Lower leg skin (tissue), 4 donors: Measurements from ENCODE around the gene ABHD2. TPM values are rescaled to one million over a fixed set of nuclear protein-coding genes. Genes with fewer than 3 reads are reported as not detected.
A peak's percentile ranks its signal among the peaks of the same experiment; 100 is the strongest.

ENCODE experiments used
- DNase-seq, 2 donors: peaks; one replicate each; pipeline ENCODE4 v3.0.0-alpha.2; 2019; ENCODE audit warnings: low spot score in 2 of 2
- H3K4me3 ChIP-seq: fragments of 200-600 bp; sonication (generic); 2 replicates; pipeline ENCODE4 v1.5.1; 2017; ENCODE audit warnings: mild to moderate bottlenecking, low read depth; ENCODE audit not compliant: poor library complexity, severe bottlenecking
- POLR2A ChIP-seq, 2 donors: fragments of 450-650 bp; IDR thresholded peaks; one replicate each; pipeline ENCODE4 v1.6.1; 2016 to 2017; ENCODE audit warnings: antibody characterized with exemption in 2 of 2, mild to moderate bottlenecking in 1 of 2, moderate library complexity in 1 of 2
- WGBS, 2 donors: methylation state at CpG; one replicate each; pipeline ENCODE4 v1.1.5; 2018; 5-methylcytosine and 5-hydroxymethylcytosine counted together
- intact Hi-C: fragments of 100-400 bp; cut with DNase I; formaldehyde crosslinking; loops from one replicate; pipeline ENCODE4 v1.15.0; 2023; ENCODE audit warnings: low total_unique reads
- total RNA-seq, 4 donors: library from RNA; depleted of rRNA; stranded (reverse); fragments of >200 nt; gene quantifications; one replicate each; pipeline ENCODE4 v1.1.0, GENCODE V29; 2016
- TF ChIP-seq, protein P1 (sequence below), 3 donors: fragments of 450-650 bp; IDR thresholded peaks; one replicate each; pipeline ENCODE4 v1.5.1; 2016; ENCODE audit warnings: antibody characterized with exemption in 3 of 3, mild to moderate bottlenecking in 3 of 3, moderate library complexity in 2 of 3

Gene ABHD2
- total RNA-seq, 4 donors from 2014 or later: 21.5 to 57.3 (median 38.5) TPM

DNA sequence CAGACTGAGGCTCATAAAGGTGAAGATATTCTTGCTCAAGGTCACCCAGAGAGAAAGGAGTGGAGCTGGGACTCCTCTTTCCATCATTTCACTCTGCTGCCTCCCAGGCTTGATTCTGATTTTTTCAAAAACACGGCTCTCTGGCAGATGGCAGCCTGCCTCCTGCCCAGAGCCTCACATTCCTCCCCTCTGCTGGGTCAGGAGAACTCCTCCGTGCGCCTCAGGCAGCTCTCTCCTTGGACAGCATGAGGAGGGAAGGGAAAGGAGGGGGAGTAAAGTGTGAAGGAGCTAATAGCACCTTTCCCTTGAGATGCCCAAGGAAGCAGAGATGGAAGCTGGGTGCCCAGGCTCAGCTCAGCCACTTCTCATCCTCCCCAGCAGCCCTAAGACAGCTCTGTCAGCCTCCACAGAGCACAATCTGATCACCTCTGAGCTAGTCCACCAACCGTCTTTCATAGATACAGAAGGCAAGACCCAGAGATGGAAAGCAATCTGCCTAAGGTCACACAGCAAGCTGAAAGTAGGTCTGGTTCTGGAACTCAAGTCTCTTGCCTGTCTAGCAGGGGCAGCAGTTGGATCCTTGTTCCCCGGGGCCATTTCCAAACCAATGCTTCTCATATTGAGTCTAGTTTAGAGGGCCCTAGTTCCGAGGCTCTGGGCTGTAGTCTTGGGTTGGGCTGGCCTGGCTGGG is 129.6 kb downstream of the ABHD2 start:
- intact Hi-C loops: loop anchor here (10.0 kb wide), 1 partner anchor 77 kb away; no protein-coding TSS in a partner anchor
- no peak for DNase-seq
- WGBS, 2 donors: 67 to 75% methylated on average over 5 to 6 of the region's 6 CpGs
- no peak overlapping the region for H3K4me3 ChIP-seq
- no peak for TF ChIP-seq POLR2A (IDR thresholded peaks at IDR 0.05)
- TF ChIP-seq, protein P1, sequence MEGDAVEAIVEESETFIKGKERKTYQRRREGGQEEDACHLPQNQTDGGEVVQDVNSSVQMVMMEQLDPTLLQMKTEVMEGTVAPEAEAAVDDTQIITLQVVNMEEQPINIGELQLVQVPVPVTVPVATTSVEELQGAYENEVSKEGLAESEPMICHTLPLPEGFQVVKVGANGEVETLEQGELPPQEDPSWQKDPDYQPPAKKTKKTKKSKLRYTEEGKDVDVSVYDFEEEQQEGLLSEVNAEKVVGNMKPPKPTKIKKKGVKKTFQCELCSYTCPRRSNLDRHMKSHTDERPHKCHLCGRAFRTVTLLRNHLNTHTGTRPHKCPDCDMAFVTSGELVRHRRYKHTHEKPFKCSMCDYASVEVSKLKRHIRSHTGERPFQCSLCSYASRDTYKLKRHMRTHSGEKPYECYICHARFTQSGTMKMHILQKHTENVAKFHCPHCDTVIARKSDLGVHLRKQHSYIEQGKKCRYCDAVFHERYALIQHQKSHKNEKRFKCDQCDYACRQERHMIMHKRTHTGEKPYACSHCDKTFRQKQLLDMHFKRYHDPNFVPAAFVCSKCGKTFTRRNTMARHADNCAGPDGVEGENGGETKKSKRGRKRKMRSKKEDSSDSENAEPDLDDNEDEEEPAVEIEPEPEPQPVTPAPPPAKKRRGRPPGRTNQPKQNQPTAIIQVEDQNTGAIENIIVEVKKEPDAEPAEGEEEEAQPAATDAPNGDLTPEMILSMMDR (IDR thresholded peaks at IDR 0.05): no peak

- TF ChIP-seq, protein P1 (IDR thresholded peaks at IDR 0.05): no peak
- no peak for TF ChIP-seq POLR2A (IDR thresholded peaks at IDR 0.05)
- intact Hi-C loops: loop anchor here (10.0 kb wide), 1 partner anchor 76 kb away; no protein-coding TSS in a partner anchor
- DNase-seq: no peak
- H3K4me3 ChIP-seq: no peak overlapping the region
- 85 to 96% methylated on average over 5 to 8 of the region's 8 CpGs for WGBS, 2 donors
These were observed 130.3 kb downstream of the ABHD2 start for GRCh38 chr15:89218531-89218930.

DNA sequence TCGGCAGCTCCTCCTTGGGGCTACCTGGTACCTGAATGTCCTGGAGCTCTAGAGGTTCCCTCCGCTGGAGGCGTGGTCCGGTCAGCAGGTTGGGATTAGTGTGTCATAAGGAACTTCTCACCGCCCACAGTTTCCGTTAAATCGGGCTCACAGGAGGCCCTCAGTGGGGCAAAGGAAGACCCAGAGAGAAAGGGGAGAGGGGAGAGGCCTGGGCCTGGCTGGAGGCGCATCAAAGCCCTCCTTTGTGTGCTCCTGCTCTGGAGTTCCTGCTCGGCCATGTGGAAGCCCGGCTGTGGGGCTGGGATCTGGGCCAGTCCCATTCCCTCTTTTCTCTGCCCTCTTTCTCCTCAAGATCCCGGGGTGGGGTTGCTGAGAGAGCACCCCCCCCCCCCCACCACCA is 133.3 kb downstream of the ABHD2 start, which contains the start of gene RLBP1:
TSS of gene RLBP1 (minus strand) at position 37 of the 400 bp plus-strand sequence. CDS start 2,604 bp downstream, outside the sequence.
- intact Hi-C loops: no loop called here
- 70 to 75% methylated on average over 11 of the region's 11 CpGs for WGBS, 2 donors
- no peak within 1 kb of the TSS for H3K4me3 ChIP-seq

GRCh38 chr15:89225588-89225987 is 137.3 kb downstream of the ABHD2 start:
- 92 to 94% methylated on average over 5 of the region's 5 CpGs for WGBS, 2 donors
- H3K4me3 ChIP-seq: no peak overlapping the region
- no peak for DNase-seq
- TF ChIP-seq, protein P1 (IDR thresholded peaks at IDR 0.05): no peak
- TF ChIP-seq POLR2A (IDR thresholded peaks at IDR 0.05): no peak
- intact Hi-C loops: no loop called here

More for the DNA sequence above, 133.3 kb downstream of the ABHD2 start, which contains the start of gene RLBP1:
- no peak for DNase-seq
- TF ChIP-seq, protein P1 (IDR thresholded peaks at IDR 0.05): no peak
- TF ChIP-seq POLR2A (IDR thresholded peaks at IDR 0.05): no peak

DNA sequence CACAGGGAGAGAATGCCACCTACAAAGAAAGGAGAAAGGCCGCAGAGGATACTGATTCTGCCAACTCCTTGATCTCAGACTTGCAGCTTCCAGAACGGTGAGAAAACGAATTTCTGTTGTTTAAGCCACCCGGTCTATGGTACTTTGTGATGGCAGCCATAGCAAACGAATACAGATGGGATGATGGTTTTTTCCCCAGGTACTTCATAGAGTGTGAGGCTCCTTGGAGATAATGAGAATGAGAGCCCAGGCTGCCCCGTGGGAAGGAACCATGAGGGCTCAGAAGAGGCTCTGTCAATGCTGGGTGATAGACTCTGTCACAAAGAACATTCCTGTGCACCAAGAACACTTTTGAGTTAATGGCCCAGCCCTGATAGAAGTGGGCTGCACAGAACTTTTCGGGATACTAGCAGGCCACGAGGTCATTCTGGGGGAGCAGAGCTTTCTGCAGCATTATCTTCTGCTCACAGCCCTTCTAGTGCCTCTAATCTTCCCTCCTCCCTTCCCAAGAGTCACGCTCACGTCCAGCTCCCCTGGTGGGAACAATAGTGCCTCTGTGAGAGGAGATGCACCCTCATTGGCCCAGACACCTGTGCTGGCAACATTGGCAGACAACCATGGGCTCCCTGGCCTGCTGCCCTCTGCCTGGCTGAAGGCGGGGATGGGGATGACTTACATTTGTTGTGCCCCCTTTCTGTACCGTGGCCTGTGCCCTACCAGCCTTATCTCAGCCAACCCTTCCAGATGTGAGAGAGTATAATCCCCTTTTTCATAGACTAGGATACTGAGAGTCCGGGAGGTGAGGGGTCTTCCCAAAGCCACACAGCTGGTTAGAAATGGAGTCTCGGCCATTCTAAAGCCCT is 138.3 kb downstream of the ABHD2 start:
- DNase-seq: peak in 1 of 2 donors; percentile 72
- H3K4me3 ChIP-seq: no peak overlapping the region
- TF ChIP-seq, protein P1 (IDR thresholded peaks at IDR 0.05): no peak
- TF ChIP-seq POLR2A (IDR thresholded peaks at IDR 0.05): no peak
- intact Hi-C loops: no loop called here
- 77 to 85% methylated on average over 14 of the region's 14 CpGs for WGBS, 2 donors
